ENCODE data around the gene GRID1. TPM values are rescaled to one million over a fixed set of nuclear protein-coding genes. Genes with fewer than 3 reads are reported as not detected.
"Not testable (repeated sequence)": the region's sequence is repeated elsewhere in the genome, so short reads cannot be mapped to it uniquely, and the experiment has no call there.

Gene GRID1
- total RNA-seq, 4 donors from 2014 or later, result 1.4 to 4.9 (median 2.0) TPM

GRCh38 chr10:85734791-85735190 lies 631.8 kb downstream of the GRID1 start:
- no peak for TF ChIP-seq POLR2A (IDR thresholded peaks at IDR 0.05)
- no peak for TF ChIP-seq CTCF (IDR thresholded peaks at IDR 0.05)
- WGBS, 2 donors, result 85 to 87% methylated on average over 7 of the region's 7 CpGs
- no peak for DNase-seq (ENCODE audit: low spot score in 2 of 2)
- intact Hi-C loops (cut with DNase I; ENCODE audit: low total_unique reads), result no loop called here
- no peak overlapping the region for H3K4me3 ChIP-seq (ENCODE audit: low read depth, poor library complexity, severe bottlenecking)

- intact Hi-C loops (cut with DNase I; ENCODE audit: low total_unique reads), result no loop called here
- TF ChIP-seq POLR2A (IDR thresholded peaks at IDR 0.05) (no peak), CTCF (IDR thresholded peaks at IDR 0.05) (no peak)
- DNase-seq (ENCODE audit: low spot score in 2 of 2), result no peak
- H3K4me3 ChIP-seq (ENCODE audit: low read depth, poor library complexity, severe bottlenecking), result no peak overlapping the region
- 86 to 87% methylated on average over 6 of the region's 6 CpGs for WGBS, 2 donors
Measured at GRCh38 chr10:85724215-85724614, 642.4 kb downstream of the GRID1 start.

GRCh38 chr10:85720931-85721590 lies 645.5 kb downstream of the GRID1 start:
- H3K4me3 ChIP-seq (ENCODE audit: low read depth, poor library complexity, severe bottlenecking), result no peak overlapping the region
- 59 to 80% methylated on average over 5 of the region's 5 CpGs for WGBS, 2 donors
- intact Hi-C loops (cut with DNase I; ENCODE audit: low total_unique reads), result no loop called here
- no peak for DNase-seq (ENCODE audit: low spot score in 2 of 2)
- no peak for TF ChIP-seq CTCF (IDR thresholded peaks at IDR 0.05)
- TF ChIP-seq POLR2A (IDR thresholded peaks at IDR 0.05), result no peak

GRCh38 chr10:85719408-85719807 lies 647.2 kb downstream of the GRID1 start:
- TF ChIP-seq POLR2A (IDR thresholded peaks at IDR 0.05) (no peak), CTCF (IDR thresholded peaks at IDR 0.05) (no peak)
- intact Hi-C loops (cut with DNase I; ENCODE audit: low total_unique reads), result no loop called here

GRCh38 chr10:85713885-85714284 lies 652.7 kb downstream of the GRID1 start:
- 87 to 88% methylated on average over 4 of the region's 4 CpGs for WGBS, 2 donors
- no peak for TF ChIP-seq POLR2A (IDR thresholded peaks at IDR 0.05)
- TF ChIP-seq CTCF (IDR thresholded peaks at IDR 0.05), result no peak
- no peak for DNase-seq (ENCODE audit: low spot score in 2 of 2)
- no peak overlapping the region for H3K4me3 ChIP-seq (ENCODE audit: low read depth, poor library complexity, severe bottlenecking)
- intact Hi-C loops (cut with DNase I; ENCODE audit: low total_unique reads), result no loop called here

More at GRCh38 chr10:85719408-85719807, 647.2 kb downstream of the GRID1 start:
- DNase-seq (ENCODE audit: low spot score in 2 of 2), result no peak
- 74 to 76% methylated on average over 3 of the region's 3 CpGs for WGBS, 2 donors
- no peak overlapping the region for H3K4me3 ChIP-seq (ENCODE audit: low read depth, poor library complexity, severe bottlenecking)

GRCh38 chr10:85702768-85703167 lies 663.8 kb downstream of the GRID1 start:
- TF ChIP-seq POLR2A (IDR thresholded peaks at IDR 0.05) (no peak), CTCF (IDR thresholded peaks at IDR 0.05) (no peak)
- intact Hi-C loops (cut with DNase I; ENCODE audit: low total_unique reads), result no loop called here
- WGBS, 2 donors, result 84 to 88% methylated on average over 2 of the region's 2 CpGs
- no peak for DNase-seq (ENCODE audit: low spot score in 2 of 2)
- H3K4me3 ChIP-seq (ENCODE audit: low read depth, poor library complexity, severe bottlenecking), result no peak overlapping the region

GRCh38 chr10:85699066-85699465 lies 667.5 kb downstream of the GRID1 start:
- H3K4me3 ChIP-seq (ENCODE audit: low read depth, poor library complexity, severe bottlenecking); intact Hi-C loops (cut with DNase I; ENCODE audit: low total_unique reads); DNase-seq (ENCODE audit: low spot score in 2 of 2): not testable (repeated sequence)
- 84 to 91% methylated on average over 4 of the region's 4 CpGs for WGBS, 2 donors

Measured in lower leg skin (tissue), 4 donors.